ENCODE measurements around the gene SPESP1. TPM values are rescaled to one million over a fixed set of nuclear protein-coding genes. Genes with fewer than 3 reads are reported as not detected.

SPESP1 gene
- total and polyA plus RNA-seq, 2 of the 8 experiments (the other 6 are each of a cell fraction or from before 2014, with no cell fraction given): not detected

DNA sequence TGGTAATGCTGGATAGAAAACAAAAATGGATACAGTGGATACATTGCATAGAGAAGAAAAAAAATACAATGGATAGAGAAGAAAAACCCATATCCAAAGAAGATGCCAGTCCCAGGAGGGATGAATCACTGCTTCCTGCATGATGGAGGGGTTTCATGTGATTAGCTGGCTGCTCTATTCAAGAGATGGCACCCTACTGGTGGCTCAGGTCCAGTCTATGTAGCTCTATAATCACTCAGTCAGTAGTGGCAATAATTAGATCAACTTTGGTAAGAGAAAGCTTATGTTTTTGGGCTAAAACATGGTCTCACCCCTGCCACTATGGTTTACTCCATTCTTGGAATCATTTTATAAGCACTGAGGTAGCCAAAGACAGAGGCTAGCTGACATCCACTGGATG, 50.5 kb downstream of the SPESP1 start:
- Histone ChIP-seq H2AK5ac (ENCODE audit: low read depth, low read length) (no peak overlapping the region), H3K79me1 (ENCODE audit: low read depth, low read length) (no peaks in the 10 kb centered on the region), H4K8ac (ENCODE audit: extremely low read depth, insufficient read depth, low read length) (no peak overlapping the region), H3K27me3 (replicated peaks in 1 of 4; ENCODE audit: control insufficient read depth in 3 of 4, extremely low read depth in 1 of 4, insufficient read depth in 3 of 4, low read length in 3 of 4) (no peaks in the 10 kb centered on the region), H3K23ac (ENCODE audit: insufficient read length) (no peak overlapping the region), H2BK15ac (ENCODE audit: low read length) (no peak overlapping the region), H2AFZ (ENCODE audit: low read length) (no peak overlapping the region), H2BK12ac (ENCODE audit: low read depth, low read length) (no peak overlapping the region), H4K5ac (ENCODE audit: insufficient read length, low read depth, low read length) (no peak overlapping the region), H3K4me1 (replicated peaks in 1 of 4; ENCODE audit: control insufficient read depth in 3 of 4, insufficient read depth in 4 of 4, low read length in 3 of 4) (no peaks in the 10 kb centered on the region), H2BK5ac (ENCODE audit: low read depth, low read length) (no peak overlapping the region), H3K36me3 (ENCODE audit: control insufficient read depth in 2 of 4, insufficient read depth in 4 of 4, low read length in 3 of 4) (no peaks in the 10 kb centered on the region), H3K56ac (replicated peaks; ENCODE audit: insufficient read length, low read depth, low read length) (no peak overlapping the region), H3K9me3 (ENCODE audit: insufficient read depth in 2 of 2, low read depth in 1 of 2, low read length in 1 of 2) (peaks cover 5 to 13% of the 10 kb centered on the region in 2 experiments), H3K18ac (ENCODE audit: extremely low read depth, low read length) (no peak overlapping the region), H4K91ac (replicated peaks; ENCODE audit: insufficient read length, low read length) (no peak overlapping the region), H3K4me3 (ENCODE audit: extremely low read depth in 1 of 4, insufficient read depth in 2 of 4, low read depth in 3 of 4, low read length in 4 of 4) (no peak overlapping the region), H2BK20ac (ENCODE audit: low read length) (no peak overlapping the region), H3K4me2 (ENCODE audit: insufficient read depth in 1 of 2, low read depth in 2 of 2, low read length in 2 of 2) (no peak overlapping the region), H2BK120ac (replicated peaks; ENCODE audit: low read depth, low read length) (no peak overlapping the region), H4K20me1 (replicated peaks in 1 of 2; ENCODE audit: control insufficient read depth in 1 of 2, insufficient read depth in 2 of 2, low read length in 2 of 2) (no peaks in the 10 kb centered on the region), H3K27ac (ENCODE audit: low read depth, low read length) (no peak overlapping the region), H3K14ac (ENCODE audit: insufficient read length) (no peak overlapping the region), H3K23me2 (ENCODE audit: low read depth, low read length) (no peaks in the 10 kb centered on the region), H3K79me2 (ENCODE audit: control insufficient read depth in 1 of 2, insufficient read depth in 2 of 2, low read length in 2 of 2) (no peaks in the 10 kb centered on the region), H3K4ac (replicated peaks; ENCODE audit: insufficient read length, low read depth, low read length) (no peak overlapping the region), H3K9ac (replicated peaks in 1 of 4; ENCODE audit: extremely low read depth in 1 of 4, low read depth in 3 of 4, low read length in 3 of 4) (no peak overlapping the region)
- ChIA-PET CTCF (ENCODE audit: partially characterized antibody) (interaction anchor here (0.8 to 2.4 kb wide), 2 partner anchors 9 to 51 kb away, joined by 4 to 8 read pairs; no protein-coding TSS in a partner anchor), POLR2A (ENCODE audit: partially characterized antibody) (no interaction called here)
- FAIRE-seq (no peak), DNase-seq (ENCODE audit: low read depth in 1 of 2, low spot score in 2 of 2) (no peak)
- TF ChIP-seq EGR1 (IDR thresholded peaks at IDR 0.05; ENCODE audit: borderline replicate concordance, low read depth, low read length): no peak
- TF ChIP-seq POLR2AphosphoS5 (IDR thresholded peaks at IDR 0.05; ENCODE audit: low read depth, low read length): no peak
- TF ChIP-seq NANOG (IDR thresholded peaks at IDR 0.05; ENCODE audit: insufficient read depth, low read depth, low read length, poor library complexity, severe bottlenecking): no peak
- TF ChIP-seq CHD2 (IDR thresholded peaks at IDR 0.05; ENCODE audit: low read length): no peak
- no peak for TF ChIP-seq GTF2F1 (IDR thresholded peaks at IDR 0.05; ENCODE audit: borderline replicate concordance, low read depth, low read length)
- TF ChIP-seq BACH1 (IDR thresholded peaks at IDR 0.05; ENCODE audit: low read length): no peak
- TF ChIP-seq, protein P1, sequence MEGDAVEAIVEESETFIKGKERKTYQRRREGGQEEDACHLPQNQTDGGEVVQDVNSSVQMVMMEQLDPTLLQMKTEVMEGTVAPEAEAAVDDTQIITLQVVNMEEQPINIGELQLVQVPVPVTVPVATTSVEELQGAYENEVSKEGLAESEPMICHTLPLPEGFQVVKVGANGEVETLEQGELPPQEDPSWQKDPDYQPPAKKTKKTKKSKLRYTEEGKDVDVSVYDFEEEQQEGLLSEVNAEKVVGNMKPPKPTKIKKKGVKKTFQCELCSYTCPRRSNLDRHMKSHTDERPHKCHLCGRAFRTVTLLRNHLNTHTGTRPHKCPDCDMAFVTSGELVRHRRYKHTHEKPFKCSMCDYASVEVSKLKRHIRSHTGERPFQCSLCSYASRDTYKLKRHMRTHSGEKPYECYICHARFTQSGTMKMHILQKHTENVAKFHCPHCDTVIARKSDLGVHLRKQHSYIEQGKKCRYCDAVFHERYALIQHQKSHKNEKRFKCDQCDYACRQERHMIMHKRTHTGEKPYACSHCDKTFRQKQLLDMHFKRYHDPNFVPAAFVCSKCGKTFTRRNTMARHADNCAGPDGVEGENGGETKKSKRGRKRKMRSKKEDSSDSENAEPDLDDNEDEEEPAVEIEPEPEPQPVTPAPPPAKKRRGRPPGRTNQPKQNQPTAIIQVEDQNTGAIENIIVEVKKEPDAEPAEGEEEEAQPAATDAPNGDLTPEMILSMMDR (IDR thresholded peaks at IDR 0.05; ENCODE audit: control extremely low read depth in 1 of 3, insufficient read depth in 1 of 3, low read depth in 1 of 3, low read length in 3 of 3): no peak
